Peyer's patch (tissue), 4 donors: Measurements from ENCODE around the gene SH2B3.

Source experiments
- POLR2A ChIP-seq, 2 donors: fragments of 450-650 bp; IDR thresholded peaks; one replicate each; pipeline ENCODE4 v1.5.1; 2017; ENCODE audit warnings: antibody characterized with exemption in 2 of 2, mild to moderate bottlenecking in 2 of 2, moderate library complexity in 2 of 2
- TF ChIP-seq, protein P1 (sequence below), 6 experiments: fragments of 450-650 bp in 4 of 6; fragments of 200-600 bp in 2 of 6; sonication (generic) in 1 of 6; IDR thresholded peaks; one replicate each; pipeline ENCODE4 v1.5.1; 2017 to 2019; ENCODE audit warnings: antibody characterized with exemption in 6 of 6, mild to moderate bottlenecking in 3 of 6, moderate library complexity in 1 of 6

- TF ChIP-seq, protein P1, sequence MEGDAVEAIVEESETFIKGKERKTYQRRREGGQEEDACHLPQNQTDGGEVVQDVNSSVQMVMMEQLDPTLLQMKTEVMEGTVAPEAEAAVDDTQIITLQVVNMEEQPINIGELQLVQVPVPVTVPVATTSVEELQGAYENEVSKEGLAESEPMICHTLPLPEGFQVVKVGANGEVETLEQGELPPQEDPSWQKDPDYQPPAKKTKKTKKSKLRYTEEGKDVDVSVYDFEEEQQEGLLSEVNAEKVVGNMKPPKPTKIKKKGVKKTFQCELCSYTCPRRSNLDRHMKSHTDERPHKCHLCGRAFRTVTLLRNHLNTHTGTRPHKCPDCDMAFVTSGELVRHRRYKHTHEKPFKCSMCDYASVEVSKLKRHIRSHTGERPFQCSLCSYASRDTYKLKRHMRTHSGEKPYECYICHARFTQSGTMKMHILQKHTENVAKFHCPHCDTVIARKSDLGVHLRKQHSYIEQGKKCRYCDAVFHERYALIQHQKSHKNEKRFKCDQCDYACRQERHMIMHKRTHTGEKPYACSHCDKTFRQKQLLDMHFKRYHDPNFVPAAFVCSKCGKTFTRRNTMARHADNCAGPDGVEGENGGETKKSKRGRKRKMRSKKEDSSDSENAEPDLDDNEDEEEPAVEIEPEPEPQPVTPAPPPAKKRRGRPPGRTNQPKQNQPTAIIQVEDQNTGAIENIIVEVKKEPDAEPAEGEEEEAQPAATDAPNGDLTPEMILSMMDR (IDR thresholded peaks at IDR 0.05), result no peak
- TF ChIP-seq POLR2A (IDR thresholded peaks at IDR 0.05), result no peak
These were observed 50.0 kb downstream of the SH2B3 start for GRCh38 chr12:111455448-111456320.
